HepG2 (cell line): ENCODE data around the gene TGM3. TPM values are rescaled to one million over a fixed set of nuclear protein-coding genes. Genes with fewer than 3 reads are reported as not detected.

Source experiments
- ATF3 ChIP-seq: sonication (generic); formaldehyde crosslinking; IDR thresholded peaks from 2 replicates; pipeline ENCODE4 v1.4.0; 2020; ENCODE audit warnings: missing genetic modification reagents
- FOXP4 ChIP-seq: sonication (generic); formaldehyde crosslinking; IDR thresholded peaks from 2 replicates; pipeline ENCODE4 v1.4.0; 2020; ENCODE audit warnings: missing genetic modification reagents
- HMGXB4 ChIP-seq, 2 experiments: sonication (generic) in 1 of 2; formaldehyde crosslinking in 1 of 2; IDR thresholded peaks; 2 replicates each; pipeline versions ENCODE4 v1.4.0 to v1.6.1; 2018 to 2020; ENCODE audit warnings: missing genetic modification reagents in 2 of 2, borderline replicate concordance in 1 of 2, low read depth in 1 of 2, mild to moderate bottlenecking in 1 of 2, missing biosample characterization in 1 of 2
- HNF4A ChIP-seq: sonication (generic); formaldehyde crosslinking; IDR thresholded peaks from 2 replicates; pipeline ENCODE4 v1.4.0; 2020; ENCODE audit warnings: missing genetic modification reagents
- HOXA3 ChIP-seq: sonication (generic); formaldehyde crosslinking; IDR thresholded peaks from 2 replicates; pipeline ENCODE4 v1.5.0; 2020; ENCODE audit warnings: missing genetic modification reagents
- KDM5B ChIP-seq: sonication (generic); formaldehyde crosslinking; IDR thresholded peaks from 2 replicates; pipeline ENCODE4 v1.4.0; 2020; ENCODE audit warnings: missing genetic modification reagents, mild to moderate bottlenecking, borderline replicate concordance
- KDM6A ChIP-seq: IDR thresholded peaks from 2 replicates; pipeline ENCODE4 v1.6.1; 2016; ENCODE audit warnings: low read depth
- MED1 ChIP-seq: sonication (generic); formaldehyde crosslinking; IDR thresholded peaks from 2 replicates; pipeline ENCODE4 v1.4.0; 2020; ENCODE audit warnings: missing genetic modification reagents
- MYPOP ChIP-seq: sonication (generic); formaldehyde crosslinking; IDR thresholded peaks from 2 replicates; pipeline ENCODE4 v1.8.1; 2023; ENCODE audit warnings: mild to moderate bottlenecking, moderate library complexity, missing genetic modification reagents
- NFIC ChIP-seq: IDR thresholded peaks from 2 replicates; pipeline ENCODE4 v1.6.1; 2012; ENCODE audit warnings: mild to moderate bottlenecking, low read length, inconsistent platforms
- POGK ChIP-seq: sonication (generic); formaldehyde crosslinking; conservative IDR thresholded peaks from 2 replicates; pipeline ENCODE4 v1.8.0; 2022; ENCODE audit warnings: mild to moderate bottlenecking, moderate library complexity, missing genetic modification reagents
- ZBTB7A ChIP-seq: sonication (generic); formaldehyde crosslinking; IDR thresholded peaks from 2 replicates; pipeline ENCODE4 v1.8.0; 2022; ENCODE audit warnings: mild to moderate bottlenecking, missing genetic modification reagents
- ZFY ChIP-seq: sonication (generic); formaldehyde crosslinking; IDR thresholded peaks from 2 replicates; pipeline ENCODE4 v1.4.0; 2020; ENCODE audit warnings: missing genetic modification reagents
- ZNF18 ChIP-seq: sonication (generic); formaldehyde crosslinking; IDR thresholded peaks from 2 replicates; pipeline ENCODE4 v1.8.0; 2022; ENCODE audit warnings: mild to moderate bottlenecking, missing genetic modification reagents; ENCODE audit not compliant: insufficient replicate concordance
- ZNF451 ChIP-seq: sonication (generic); formaldehyde crosslinking; IDR thresholded peaks from 2 replicates; pipeline ENCODE4 v1.5.0; 2020; ENCODE audit warnings: mild to moderate bottlenecking, missing genetic modification reagents
- ZNF619 ChIP-seq: sonication (generic); formaldehyde crosslinking; IDR thresholded peaks from 2 replicates; pipeline ENCODE4 v1.4.0; 2020; ENCODE audit warnings: mild to moderate bottlenecking, missing genetic modification reagents
- ZNF629 ChIP-seq: sonication (generic); formaldehyde crosslinking; conservative IDR thresholded peaks from 2 replicates; pipeline ENCODE4 v1.5.0; 2020; ENCODE audit warnings: missing genetic modification reagents
- ZNF644 ChIP-seq: IDR thresholded peaks from 2 replicates; pipeline ENCODE4 v1.6.1; 2016; ENCODE audit warnings: low read depth
- ZNF780A ChIP-seq: sonication (generic); formaldehyde crosslinking; IDR thresholded peaks from 2 replicates; pipeline ENCODE4 v1.8.0; 2022; ENCODE audit warnings: mild to moderate bottlenecking, missing genetic modification reagents, moderate library complexity
- ZNF891 ChIP-seq: sonication (generic); formaldehyde crosslinking; IDR thresholded peaks from 2 replicates; pipeline ENCODE4 v1.5.0; 2020; ENCODE audit warnings: mild to moderate bottlenecking, missing genetic modification reagents
- polyA plus RNA-seq, 8 experiments: library from polyadenylated mRNA; depleted of rRNA in 3 of 8; stranded (reverse) in 7 of 8; unstranded in 1 of 8; fragments of >200 nt; fragmentation: Illumina TruSeq in 4 of 8; extraction: Trizol in 4 of 8; gene quantifications; 2 replicates each; pipeline versions ENCODE4 v1.2.1 to v1.2.3, GENCODE V29; 2011 to 2016; ENCODE audit warnings: low read depth in 4 of 8, missing spikeins in 1 of 8, mixed read lengths in 1 of 8; ENCODE audit not compliant: insufficient read depth in 1 of 8
- total RNA-seq, 5 experiments: library from RNA; depleted of rRNA; stranded (reverse); fragments of >200 nt; fragmentation: Illumina TruSeq; extraction: Trizol; gene quantifications; 2 replicates each; pipeline ENCODE4 v1.2.3, GENCODE V29; 2016; ENCODE audit warnings: low read depth in 1 of 5

The TGM3 gene
- total and polyA plus RNA-seq, 2 of the 13 experiments (the other 11 are each of a cell fraction or from before 2014, with no cell fraction given), result not detected

GRCh38 chr20:2264621-2265374 lies 31.0 kb upstream of the TGM3 start (continued):
- TF ChIP-seq POGK (CRISPR knock-in tag) (peak; percentile 78; the same call in 1 of the 2 replicates), HOXA3 (CRISPR knock-in tag) (peak; percentile 95), KDM6A (CRISPR knock-in tag) (peak; percentile 67), ZNF619 (peak; percentile 98; the same call in 1 of the 2 replicates), ZBTB7A (peak; percentile 65; the same call in 1 of the 2 replicates), ZNF629 (CRISPR knock-in tag) (peak; percentile 35; the same call in 1 of the 2 replicates), ZNF18 (CRISPR knock-in tag) (peak; percentile 20), ZNF891 (peak; percentile 98), NFIC (0 out of 2 replicates have a peak, but pooled peaks have one; percentile 31), HMGXB4 (CRISPR knock-in tag; IDR thresholded peaks at IDR 0.05; ENCODE audit: borderline replicate concordance in 1 of 2, low read depth in 1 of 2) (peak; percentile 42 to 68; a peak in 2 of 4 replicates), FOXP4 (CRISPR knock-in tag) (peak; percentile 93), HNF4A (CRISPR knock-in tag) (peak; percentile 76), ZNF451 (CRISPR knock-in tag) (peak; percentile 70; the same call in 1 of the 2 replicates), MYPOP (CRISPR knock-in tag) (peak; percentile 71), ZFY (peak; percentile 76), ATF3 (CRISPR knock-in tag) (peak; percentile 50; the same call in 1 of the 2 replicates), MED1 (peak; percentile 63; the same call in 1 of the 2 replicates), ZNF780A (CRISPR knock-in tag) (0 out of 2 replicates have a peak, but pooled peaks have one; percentile 90), ZNF644 (CRISPR knock-in tag) (peak; percentile 50), KDM5B (CRISPR knock-in tag) (peak; percentile 90)
